GM23248 (cell line): Measurements from ENCODE around the gene RNF31.

Experiments used
- EZH2 ChIP-seq: fragments of 200-600 bp; sonication (generic); IDR thresholded peaks from 2 replicates; pipeline ENCODE4 v1.6.1; 2018; ENCODE audit warnings: antibody characterized with exemption, mild to moderate bottlenecking; ENCODE audit not compliant: insufficient read depth, poor library complexity, severe bottlenecking
- EZH2phosphoT487 ChIP-seq: fragments of 200-600 bp; sonication (generic); IDR thresholded peaks from 2 replicates; pipeline ENCODE4 v1.6.1; 2018; ENCODE audit warnings: antibody characterized with exemption, moderate library complexity, mild to moderate bottlenecking, low read depth; ENCODE audit not compliant: insufficient read depth

DNA sequence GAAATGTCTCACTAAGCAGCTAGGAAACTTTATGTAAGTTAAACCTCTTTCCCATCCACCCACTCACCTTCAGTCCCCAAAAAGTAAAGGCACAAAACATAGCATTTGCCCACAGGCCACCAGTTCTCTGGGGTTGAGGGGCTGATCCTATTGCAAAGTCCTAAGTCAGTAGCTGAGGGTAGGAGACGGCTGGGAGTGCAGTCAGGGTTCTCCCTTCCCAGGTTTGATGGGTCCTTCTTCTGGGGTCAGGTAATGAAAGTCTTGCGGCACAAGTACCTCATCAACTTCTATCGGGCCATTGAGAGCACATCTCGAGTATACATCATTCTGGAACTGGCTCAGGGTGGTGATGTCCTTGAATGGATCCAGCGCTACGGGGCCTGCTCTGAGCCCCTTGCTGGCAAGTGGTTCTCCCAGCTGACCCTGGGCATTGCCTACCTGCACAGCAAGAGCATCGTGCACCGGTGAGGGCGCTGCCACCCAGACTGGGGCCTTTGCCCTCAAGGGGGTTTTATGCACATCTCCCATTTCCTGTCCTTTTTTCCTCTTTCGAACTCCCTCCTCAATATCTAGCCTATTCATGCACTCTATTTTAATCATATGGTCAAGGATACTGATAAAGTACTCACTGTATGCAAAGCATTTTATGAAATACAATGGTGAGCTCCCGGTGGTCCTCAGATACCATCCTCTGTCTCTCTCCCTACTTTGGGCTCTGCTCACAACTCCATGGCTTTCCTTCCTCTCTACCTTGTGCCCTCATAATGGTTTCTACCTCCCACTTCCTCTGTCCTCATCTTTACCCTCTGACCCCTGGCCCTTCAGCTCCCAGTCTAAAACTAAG, 59.2 kb downstream of the RNF31 start:
- TF ChIP-seq EZH2 (no peak), EZH2phosphoT487 (no peak)
